Stimulated activated CD4-positive, alpha-beta T cell treated with anti-CD3 and anti-CD28 coated beads, Interleukin-15, amount 100 ng/mL, for 48 hours (primary cell): ENCODE results near the gene C4orf50.

Experiments used
- DNase-seq, 2 donors: peaks; one replicate each; pipeline ENCODE4 v3.0.0-alpha.2; 2020; ENCODE audit warnings: low read depth in 2 of 2

C4orf50 gene

GRCh38 chr4:5890063-5890727 lies 128.0 kb downstream of the C4orf50 start:
- DNase-seq = no peak

GRCh38 chr4:5889002-5889696 lies 129.1 kb downstream of the C4orf50 start:
- DNase-seq = no peak

GRCh38 chr4:5888222-5889001 lies 129.8 kb downstream of the C4orf50 start:
- no peak for DNase-seq

GRCh38 chr4:5887361-5888221 lies 130.6 kb downstream of the C4orf50 start:
- no peak for DNase-seq

- DNase-seq = no peak
These were observed 131.2 kb downstream of the C4orf50 start for GRCh38 chr4:5887011-5887360.

DNA sequence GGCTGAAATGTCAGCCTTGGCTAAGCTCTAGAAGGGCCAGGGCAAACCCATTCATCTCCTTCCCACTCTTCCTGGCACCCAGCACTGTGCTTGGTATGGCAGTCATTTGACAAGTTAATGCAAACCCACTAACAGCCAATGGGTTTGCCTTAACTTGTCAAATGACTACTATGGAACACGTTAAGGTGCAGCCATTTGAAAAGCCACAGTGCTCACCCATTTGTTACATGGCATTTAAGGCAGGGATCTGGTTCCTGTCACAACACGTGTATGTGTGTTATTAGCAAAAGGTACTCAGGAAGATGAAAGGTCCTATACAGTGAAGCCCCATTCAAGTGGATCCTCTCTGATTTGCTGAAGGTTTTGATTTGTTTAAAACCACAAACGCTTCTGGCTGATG lies 132.5 kb downstream of the C4orf50 start:
- no peak for DNase-seq

DNA sequence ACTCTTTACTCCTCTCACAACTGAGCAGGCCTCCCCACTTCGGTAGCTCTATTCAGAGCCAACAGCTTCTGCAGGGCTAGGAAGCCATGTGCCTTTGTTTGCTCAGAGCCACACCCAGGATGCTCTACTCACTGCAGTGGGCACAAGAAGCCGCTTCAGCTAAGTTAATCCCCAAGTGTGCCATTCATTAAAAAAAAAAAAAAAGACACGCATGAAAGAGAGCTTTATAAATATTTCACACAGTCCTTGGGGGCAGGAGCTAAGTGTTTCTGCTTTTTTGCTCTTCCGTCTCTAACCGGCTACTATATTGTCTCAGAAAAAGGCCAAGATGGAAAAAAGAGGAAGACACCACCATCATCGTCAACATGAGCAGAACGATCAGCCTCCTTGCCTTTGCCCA lies 133.4 kb downstream of the C4orf50 start:
- no peak for DNase-seq

- no peak for DNase-seq
These were observed 134.3 kb downstream of the C4orf50 start for GRCh38 chr4:5883916-5884315.

GRCh38 chr4:5882947-5883346 lies 135.3 kb downstream of the C4orf50 start:
- no peak for DNase-seq

DNA sequence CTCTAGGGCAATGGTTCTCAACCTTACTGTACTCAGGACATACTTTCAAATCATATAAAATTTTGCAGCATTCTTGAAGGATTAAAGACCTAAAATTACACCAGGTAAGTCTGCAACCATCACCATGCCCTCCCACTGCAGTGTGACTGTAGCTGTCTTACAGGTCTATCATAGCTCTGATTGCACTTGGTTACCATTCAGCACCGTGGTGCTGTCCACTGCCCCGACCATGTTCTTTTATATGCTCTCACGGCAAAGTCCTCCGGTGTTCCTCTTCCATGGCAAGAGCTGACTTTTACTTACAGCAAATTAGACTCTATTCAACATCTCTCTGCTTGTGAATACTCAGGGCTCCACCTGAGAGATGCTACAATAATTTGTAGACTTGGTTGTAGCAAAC lies 136.9 kb downstream of the C4orf50 start:
- no peak for DNase-seq

GRCh38 chr4:5878359-5878758 lies 139.9 kb downstream of the C4orf50 start:
- no peak for DNase-seq

DNA sequence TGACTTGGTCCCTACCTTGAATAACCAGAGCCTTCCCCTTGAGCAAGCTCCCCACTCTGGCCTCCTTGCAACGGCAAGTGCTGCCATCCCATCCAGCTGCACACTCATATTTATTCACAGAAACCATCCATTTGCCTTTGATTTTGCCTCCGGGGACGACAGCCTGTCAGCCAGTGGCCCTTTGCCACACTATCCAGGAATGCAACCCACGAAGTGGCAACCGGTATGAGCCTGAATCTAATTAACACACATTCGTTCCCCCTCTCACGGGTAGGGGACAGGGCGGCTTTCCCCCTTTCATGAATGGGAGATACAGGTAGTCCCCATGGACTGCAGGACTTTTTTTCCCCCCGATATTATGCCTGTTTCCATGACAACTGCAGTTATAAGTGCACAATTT lies 140.8 kb downstream of the C4orf50 start:
- no peak for DNase-seq

DNA sequence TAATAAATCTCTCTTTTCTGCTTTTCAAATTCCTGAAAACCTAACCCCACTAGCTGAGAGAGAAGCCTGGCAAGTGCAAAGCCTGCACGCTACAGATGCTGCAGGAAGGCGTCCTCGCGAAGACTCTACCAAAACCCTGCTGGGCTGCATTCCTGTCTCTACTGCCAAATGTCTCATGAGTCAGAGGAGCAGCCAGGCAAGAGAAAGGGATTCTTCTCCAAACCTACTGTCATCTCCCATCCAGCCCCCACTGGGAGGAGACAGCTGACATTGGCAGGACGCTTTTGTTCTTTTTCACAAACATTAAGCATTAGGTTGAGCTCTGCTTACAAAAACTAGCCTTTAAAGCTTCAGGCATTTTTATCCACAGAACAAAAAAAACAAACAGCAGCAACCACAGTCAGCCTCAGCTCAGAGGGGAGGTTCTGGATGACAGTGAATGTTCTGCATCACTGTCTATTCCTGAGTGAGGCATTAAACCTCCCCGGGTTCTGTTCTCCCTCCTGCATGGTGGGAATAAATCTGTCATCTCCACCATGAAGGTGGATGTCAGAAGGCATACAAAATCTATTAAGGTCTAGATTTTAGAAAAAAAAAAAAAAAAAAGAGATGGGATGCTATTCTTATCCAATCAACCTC lies 143.3 kb downstream of the C4orf50 start:
- no peak for DNase-seq

GRCh38 chr4:5870701-5871100 lies 147.5 kb downstream of the C4orf50 start:
- no peak for DNase-seq

- DNase-seq = no peak
These were observed 148.1 kb downstream of the C4orf50 start for GRCh38 chr4:5869966-5870619.

- no peak for DNase-seq
These were observed 150.4 kb downstream of the C4orf50 start for GRCh38 chr4:5867866-5868265.

- no peak for DNase-seq
These were observed 151.1 kb downstream of the C4orf50 start for GRCh38 chr4:5866841-5867813.

GRCh38 chr4:5865896-5866599 lies 152.2 kb downstream of the C4orf50 start:
- DNase-seq = no peak

DNA sequence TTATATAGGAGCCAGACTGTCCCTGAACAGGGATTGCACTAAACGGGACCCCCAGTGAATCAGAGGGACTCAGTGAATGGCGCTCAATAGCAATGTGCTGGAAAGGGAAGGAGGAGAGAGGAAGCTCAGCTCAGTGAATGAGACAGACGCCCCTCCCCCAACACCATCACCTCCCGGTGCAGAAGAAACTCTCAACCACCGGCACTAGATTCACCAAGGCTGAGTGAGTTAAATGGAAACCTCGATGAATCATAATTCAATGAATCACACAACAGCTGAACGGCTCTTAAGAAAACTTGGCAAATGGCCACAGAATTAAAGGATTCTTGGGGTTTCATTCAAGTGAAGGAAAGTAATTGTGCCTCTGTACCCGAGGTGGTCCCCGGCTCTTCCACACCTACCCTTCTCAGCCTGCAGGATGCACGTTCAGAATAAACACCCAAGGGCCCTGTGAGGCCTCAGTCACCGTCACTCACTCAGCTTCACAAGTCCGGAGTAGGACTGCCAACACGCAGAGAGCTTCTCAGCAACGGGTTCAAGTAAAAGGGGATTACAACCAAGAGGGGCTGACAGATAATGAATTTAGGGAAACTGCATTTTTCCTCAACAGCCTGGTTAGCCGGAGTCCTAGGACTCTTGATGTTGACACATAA lies 154.6 kb downstream of the C4orf50 start:
- peak; percentile 36 to 56 for DNase-seq
